ENCODE data around the gene ITPKC. TPM values are rescaled to one million over a fixed set of nuclear protein-coding genes. Genes with fewer than 3 reads are reported as not detected.
"Not testable (repeated sequence)": the region's sequence is repeated elsewhere in the genome, so short reads cannot be mapped to it uniquely, and the experiment has no call there.

ITPKC gene
- total and polyA plus RNA-seq, 4 donors = 11.1 to 25.7 (median 18.9) TPM

DNA sequence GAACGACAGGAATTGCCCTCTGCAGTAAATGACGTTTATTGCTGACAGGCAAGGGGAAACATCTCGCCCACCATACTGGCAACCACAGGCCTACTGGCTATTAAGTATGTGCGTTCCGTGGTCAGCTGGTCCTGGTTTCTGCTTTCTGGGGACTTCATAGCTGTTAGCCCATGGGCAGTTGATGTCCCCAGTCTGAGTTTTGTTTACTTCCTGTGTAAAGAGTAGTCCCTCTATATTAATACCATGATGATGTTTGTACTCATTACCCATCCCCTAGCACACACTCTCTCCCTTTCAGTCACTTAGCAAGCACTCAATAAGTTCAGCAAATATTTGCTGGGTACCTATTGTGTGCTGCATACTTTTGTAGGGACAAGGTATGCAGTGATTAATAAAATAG is 52.0 kb downstream of the ITPKC start:
- no peak overlapping the region for H3K4me3 ChIP-seq (ENCODE audit: low read length in 2 of 2)
- H3K36me3 ChIP-seq (ENCODE audit: control insufficient read depth in 1 of 2, insufficient read depth in 2 of 2, low read length in 1 of 2) = peaks cover 0 to 8% of the 10 kb centered on the region in 2 donors
- intact Hi-C loops (cut with DNase I) = no loop called here
- no peaks in the 10 kb centered on the region for H3K4me1 ChIP-seq (ENCODE audit: control insufficient read depth in 1 of 2, insufficient read depth in 2 of 2, low read length in 2 of 2)
- H3K9me3 ChIP-seq (ENCODE audit: control insufficient read depth, low read length) = no peaks in the 10 kb centered on the region
- H3K27ac ChIP-seq (ENCODE audit: low read depth in 1 of 2, low read length in 2 of 2) = no peak overlapping the region
- ATAC-seq (ENCODE audit: low FRiP score) (no peak), DNase-seq (no peak)
- no peaks in the 10 kb centered on the region for H3K27me3 ChIP-seq (ENCODE audit: control insufficient read depth in 1 of 2, insufficient read depth in 2 of 2, low read length in 1 of 2)
- WGBS, 2 donors = 76 to 83% methylated on average over 5 of the region's 5 CpGs

DNA sequence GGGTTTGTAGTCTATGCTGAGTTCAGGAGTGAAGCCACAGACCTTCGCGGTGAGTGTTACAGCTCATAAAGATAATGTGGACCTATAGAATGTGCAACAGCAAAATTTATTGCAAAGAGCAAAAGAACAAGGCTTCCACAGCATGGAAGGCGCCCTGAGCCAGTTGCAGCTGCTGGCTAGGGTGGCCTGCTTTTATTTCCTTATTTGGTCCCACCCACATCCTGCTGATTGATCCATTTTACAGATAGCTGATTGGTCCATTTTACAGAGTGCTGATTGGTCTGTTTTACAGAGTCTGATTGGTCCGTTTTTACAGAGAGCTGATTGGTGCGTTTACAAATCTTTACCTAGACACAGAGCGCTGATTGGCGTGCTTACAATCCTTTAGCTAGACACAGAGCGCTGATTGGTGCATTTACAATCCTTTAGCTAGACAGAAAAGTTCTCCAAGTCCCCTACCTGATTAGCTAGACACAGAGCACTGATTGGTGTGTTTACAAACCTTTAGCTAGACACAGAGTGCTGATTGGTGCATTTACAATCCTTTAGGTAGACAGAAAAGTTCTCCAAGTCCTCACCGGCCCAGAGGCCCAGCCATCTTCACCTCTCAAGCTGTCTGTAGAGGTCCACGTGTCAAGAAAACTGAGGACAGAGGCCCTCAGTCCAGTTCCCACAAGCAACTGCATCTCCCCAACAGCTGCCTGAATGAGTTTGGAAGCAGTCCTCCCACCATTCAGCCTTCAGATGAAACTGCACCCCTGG is 54.4 kb downstream of the ITPKC start:
- WGBS, 2 donors = 94 to 96% methylated on average over 10 of the region's 10 CpGs
- intact Hi-C loops (cut with DNase I); H3K36me3 ChIP-seq (ENCODE audit: control insufficient read depth in 1 of 2, insufficient read depth in 2 of 2, low read length in 1 of 2); DNase-seq; ATAC-seq (ENCODE audit: low FRiP score); H3K9me3 ChIP-seq (ENCODE audit: control insufficient read depth, low read length); H3K4me3 ChIP-seq (ENCODE audit: low read length in 2 of 2); H3K27me3 ChIP-seq (ENCODE audit: control insufficient read depth in 1 of 2, insufficient read depth in 2 of 2, low read length in 1 of 2); H3K4me1 ChIP-seq (ENCODE audit: control insufficient read depth in 1 of 2, insufficient read depth in 2 of 2, low read length in 2 of 2); H3K27ac ChIP-seq (ENCODE audit: low read depth in 1 of 2, low read length in 2 of 2): not testable (repeated sequence)

DNA sequence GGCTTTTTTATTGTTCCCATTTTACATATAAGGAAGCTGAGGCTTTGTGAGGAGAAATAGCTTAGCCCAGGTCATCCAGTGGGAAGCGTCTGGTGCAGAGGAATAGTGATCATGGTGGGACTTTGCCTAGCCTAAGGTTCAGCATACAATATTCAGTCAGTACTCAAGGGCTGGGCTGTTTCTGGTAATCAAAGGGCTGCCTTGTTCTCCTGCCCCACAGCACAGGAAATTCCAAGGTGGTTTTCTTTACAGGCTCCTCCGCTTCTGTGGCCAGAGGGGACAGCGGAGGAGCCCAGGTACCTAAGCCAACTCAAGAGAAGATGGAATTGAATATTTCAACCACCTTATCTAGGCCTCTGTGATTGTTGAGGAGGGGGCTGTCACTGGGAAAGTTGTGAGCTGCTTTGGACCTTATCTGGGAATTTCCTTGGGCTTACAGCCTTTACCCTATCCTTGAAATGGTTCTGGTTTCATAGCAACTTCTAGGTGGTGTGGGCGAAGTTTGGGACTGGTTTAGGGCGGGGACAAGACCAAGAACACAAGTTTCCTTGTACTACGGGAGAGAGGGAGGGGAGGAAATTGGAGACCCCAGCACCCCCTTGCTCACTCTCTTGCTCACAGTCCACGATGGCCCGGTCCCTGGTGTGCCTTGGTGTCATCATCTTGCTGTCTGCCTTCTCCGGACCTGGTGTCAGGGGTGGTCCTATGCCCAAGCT is 58.2 kb downstream of the ITPKC start, which contains the start of gene MIA:
Gene MIA, plus strand, starts transcription at position 606 of the 716 bp plus-strand sequence. Its CDS starts 22 bp downstream, at position 628.
- ATAC-seq (ENCODE audit: low FRiP score) = no peak
- Histone ChIP-seq H3K27me3 (ENCODE audit: control insufficient read depth in 1 of 2, insufficient read depth in 2 of 2, low read length in 1 of 2) (no peaks in the 10 kb centered on the region), H3K36me3 (ENCODE audit: control insufficient read depth in 1 of 2, insufficient read depth in 2 of 2, low read length in 1 of 2) (no peaks in the 10 kb centered on the region), H3K27ac (ENCODE audit: low read depth in 1 of 2, low read length in 2 of 2) (no peak within 1 kb of the TSS), H3K9me3 (ENCODE audit: control insufficient read depth, low read length) (no peaks in the 10 kb centered on the region), H3K4me3 (ENCODE audit: low read length in 2 of 2) (no peak within 1 kb of the TSS), H3K4me1 (ENCODE audit: control insufficient read depth in 1 of 2, insufficient read depth in 2 of 2, low read length in 2 of 2) (no peaks in the 10 kb centered on the region)
- intact Hi-C loops (cut with DNase I) = no loop called here
- 79 to 84% methylated on average over 9 of the region's 9 CpGs for WGBS, 2 donors
- DNase-seq = peak in 1 of 2 donors; percentile 38

DNA sequence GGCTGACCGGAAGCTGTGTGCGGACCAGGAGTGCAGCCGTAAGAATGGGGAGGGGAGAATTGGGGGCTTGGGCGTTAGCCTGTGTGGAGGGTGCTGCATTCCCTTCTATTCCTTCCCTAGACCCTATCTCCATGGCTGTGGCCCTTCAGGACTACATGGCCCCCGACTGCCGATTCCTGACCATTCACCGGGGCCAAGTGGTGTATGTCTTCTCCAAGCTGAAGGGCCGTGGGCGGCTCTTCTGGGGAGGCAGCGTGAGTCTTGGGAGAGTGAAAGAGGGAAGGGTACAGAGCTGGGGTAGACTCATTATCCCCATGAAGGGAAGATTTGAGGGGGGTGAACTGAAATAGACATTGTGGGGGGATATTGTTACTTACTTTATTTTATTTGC is 58.7 kb downstream of the ITPKC start:
- Histone ChIP-seq H3K36me3 (ENCODE audit: control insufficient read depth in 1 of 2, insufficient read depth in 2 of 2, low read length in 1 of 2) (no peaks in the 10 kb centered on the region), H3K27ac (ENCODE audit: low read depth in 1 of 2, low read length in 2 of 2) (no peak overlapping the region), H3K4me1 (ENCODE audit: control insufficient read depth in 1 of 2, insufficient read depth in 2 of 2, low read length in 2 of 2) (no peaks in the 10 kb centered on the region), H3K9me3 (ENCODE audit: control insufficient read depth, low read length) (no peaks in the 10 kb centered on the region), H3K27me3 (ENCODE audit: control insufficient read depth in 1 of 2, insufficient read depth in 2 of 2, low read length in 1 of 2) (no peaks in the 10 kb centered on the region), H3K4me3 (ENCODE audit: low read length in 2 of 2) (no peak overlapping the region)
- intact Hi-C loops (cut with DNase I) = loop anchor here in 1 of 2 donors (2.0 kb wide), 1 partner anchor 25 kb away; the partner anchor contains the start of genes ACTMAP and SNRPA
- no peak for ATAC-seq (ENCODE audit: low FRiP score)
- WGBS, 2 donors = 90 to 91% methylated on average over 10 of the region's 10 CpGs
- no peak for DNase-seq

DNA sequence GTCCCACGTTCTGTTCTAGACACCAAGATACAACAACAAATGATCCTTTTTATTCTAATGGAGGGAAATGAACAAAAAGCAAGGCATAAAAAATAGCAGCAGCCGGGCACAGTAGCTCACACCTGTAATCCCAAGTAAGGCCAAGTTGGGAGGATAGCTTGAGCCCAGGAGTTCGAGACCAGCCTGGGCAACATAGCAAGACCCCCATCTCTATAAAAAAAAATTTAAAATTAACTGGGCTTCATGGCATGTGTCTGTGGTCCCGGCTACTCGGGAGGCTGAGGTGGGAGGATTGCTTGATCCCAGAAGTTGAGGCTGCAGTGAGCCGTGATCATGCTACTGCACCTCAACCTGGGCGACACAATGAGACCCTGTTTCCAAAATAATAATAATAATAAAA is 59.5 kb downstream of the ITPKC start:
- Histone ChIP-seq H3K36me3 (ENCODE audit: control insufficient read depth in 1 of 2, insufficient read depth in 2 of 2, low read length in 1 of 2) (no peaks in the 10 kb centered on the region), H3K9me3 (ENCODE audit: control insufficient read depth, low read length) (no peaks in the 10 kb centered on the region), H3K27ac (ENCODE audit: low read depth in 1 of 2, low read length in 2 of 2) (no peak overlapping the region), H3K4me3 (ENCODE audit: low read length in 2 of 2) (no peak overlapping the region), H3K4me1 (ENCODE audit: control insufficient read depth in 1 of 2, insufficient read depth in 2 of 2, low read length in 2 of 2) (no peaks in the 10 kb centered on the region), H3K27me3 (ENCODE audit: control insufficient read depth in 1 of 2, insufficient read depth in 2 of 2, low read length in 1 of 2) (no peaks in the 10 kb centered on the region)
- intact Hi-C loops (cut with DNase I) = loop anchor here in 1 of 2 donors (2.0 kb wide), 1 partner anchor 26 kb away; the partner anchor contains the start of genes ACTMAP and SNRPA
- DNase-seq (no peak), ATAC-seq (ENCODE audit: low FRiP score) (no peak)
- 77 to 80% methylated on average over 7 of the region's 7 CpGs for WGBS, 2 donors

DNA sequence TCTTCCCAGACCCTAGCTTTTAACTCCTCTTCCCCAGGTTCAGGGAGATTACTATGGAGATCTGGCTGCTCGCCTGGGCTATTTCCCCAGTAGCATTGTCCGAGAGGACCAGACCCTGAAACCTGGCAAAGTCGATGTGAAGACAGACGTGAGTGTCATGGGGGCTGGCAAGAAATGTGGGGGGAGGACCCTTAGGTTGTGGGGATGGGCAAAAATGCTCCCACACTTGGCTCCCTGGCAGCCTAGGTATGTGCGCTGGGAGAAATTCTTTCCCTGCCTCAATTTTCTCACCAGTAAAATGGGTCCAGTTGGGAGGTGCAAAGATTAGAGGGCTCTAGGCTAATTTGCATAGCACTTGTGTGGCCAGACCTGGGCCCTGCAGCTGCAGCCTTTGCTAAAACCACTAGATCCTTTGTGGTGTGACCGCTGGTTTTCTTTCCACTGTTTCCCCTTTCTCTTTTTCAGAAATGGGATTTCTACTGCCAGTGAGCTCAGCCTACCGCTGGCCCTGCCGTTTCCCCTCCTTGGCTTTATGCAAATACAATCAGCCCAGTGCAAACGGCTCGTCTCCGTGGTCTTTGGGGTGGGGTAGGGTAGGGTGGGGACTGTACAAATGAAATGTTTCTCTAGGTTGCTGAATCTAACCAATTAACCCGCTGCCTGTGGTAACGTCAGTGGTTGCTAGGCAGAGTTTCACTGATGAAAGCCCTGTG is 60.2 kb downstream of the ITPKC start:
- WGBS, 2 donors = 8 to 10% methylated on average over 13 of the region's 13 CpGs

DNA sequence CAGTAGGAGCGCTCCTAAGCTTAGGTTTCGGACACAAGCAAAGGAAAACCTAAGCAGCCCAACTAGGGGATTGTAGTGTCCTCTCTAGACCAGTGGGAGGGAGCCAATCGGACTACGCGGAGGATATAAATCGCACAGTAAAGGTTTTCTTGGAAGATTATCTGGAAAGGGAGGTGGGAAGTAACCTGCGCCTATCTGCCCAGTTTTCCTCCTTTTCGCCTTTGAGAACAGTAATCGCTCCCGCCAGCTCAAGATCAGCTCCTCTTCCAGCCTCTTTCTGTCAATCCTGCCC is 60.7 kb downstream of the ITPKC start:
- H3K27ac ChIP-seq (ENCODE audit: low read depth in 1 of 2, low read length in 2 of 2) = peak overlapping the region in 1 of 2 donors; percentile 97
- intact Hi-C loops (cut with DNase I) = loop anchor here (1.0 to 2.0 kb wide), 2 partner anchors 26 to 27 kb away; partner anchors contain the start of genes SNRPA (in 2 of the 2) and ACTMAP (in 1 of the 2)
- H3K36me3 ChIP-seq (ENCODE audit: control insufficient read depth in 1 of 2, insufficient read depth in 2 of 2, low read length in 1 of 2) = no peaks in the 10 kb centered on the region
- 0 to 1% methylated on average over 10 of the region's 10 CpGs for WGBS, 2 donors
- ATAC-seq (ENCODE audit: low FRiP score) (no peak), DNase-seq (no peak)
- H3K9me3 ChIP-seq (ENCODE audit: control insufficient read depth, low read length) = no peaks in the 10 kb centered on the region
- peak overlapping the region in 1 of 2 donors; percentile 65 for H3K4me3 ChIP-seq (ENCODE audit: low read length in 2 of 2)
- no peaks in the 10 kb centered on the region for H3K4me1 ChIP-seq (ENCODE audit: control insufficient read depth in 1 of 2, insufficient read depth in 2 of 2, low read length in 2 of 2)
- no peaks in the 10 kb centered on the region for H3K27me3 ChIP-seq (ENCODE audit: control insufficient read depth in 1 of 2, insufficient read depth in 2 of 2, low read length in 1 of 2)

More for the DNA sequence above, 60.2 kb downstream of the ITPKC start:
- H3K4me3 ChIP-seq (ENCODE audit: low read length in 2 of 2) = peak overlapping the region; percentile 28 to 65
- no peaks in the 10 kb centered on the region for H3K9me3 ChIP-seq (ENCODE audit: control insufficient read depth, low read length)
- intact Hi-C loops (cut with DNase I) = loop anchor here (1.0 to 2.0 kb wide), 2 partner anchors 26 kb away; partner anchors contain the start of genes SNRPA (in 2 of the 2) and ACTMAP (in 1 of the 2)
- no peaks in the 10 kb centered on the region for H3K36me3 ChIP-seq (ENCODE audit: control insufficient read depth in 1 of 2, insufficient read depth in 2 of 2, low read length in 1 of 2)
- H3K27ac ChIP-seq (ENCODE audit: low read depth in 1 of 2, low read length in 2 of 2) = peak overlapping the region; percentile 47 to 97
- ATAC-seq (ENCODE audit: low FRiP score) = peak; percentile 94
- peak; percentile 91 to 94 for DNase-seq
- no peaks in the 10 kb centered on the region for H3K4me1 ChIP-seq (ENCODE audit: control insufficient read depth in 1 of 2, insufficient read depth in 2 of 2, low read length in 2 of 2)
- no peaks in the 10 kb centered on the region for H3K27me3 ChIP-seq (ENCODE audit: control insufficient read depth in 1 of 2, insufficient read depth in 2 of 2, low read length in 1 of 2)

DNA sequence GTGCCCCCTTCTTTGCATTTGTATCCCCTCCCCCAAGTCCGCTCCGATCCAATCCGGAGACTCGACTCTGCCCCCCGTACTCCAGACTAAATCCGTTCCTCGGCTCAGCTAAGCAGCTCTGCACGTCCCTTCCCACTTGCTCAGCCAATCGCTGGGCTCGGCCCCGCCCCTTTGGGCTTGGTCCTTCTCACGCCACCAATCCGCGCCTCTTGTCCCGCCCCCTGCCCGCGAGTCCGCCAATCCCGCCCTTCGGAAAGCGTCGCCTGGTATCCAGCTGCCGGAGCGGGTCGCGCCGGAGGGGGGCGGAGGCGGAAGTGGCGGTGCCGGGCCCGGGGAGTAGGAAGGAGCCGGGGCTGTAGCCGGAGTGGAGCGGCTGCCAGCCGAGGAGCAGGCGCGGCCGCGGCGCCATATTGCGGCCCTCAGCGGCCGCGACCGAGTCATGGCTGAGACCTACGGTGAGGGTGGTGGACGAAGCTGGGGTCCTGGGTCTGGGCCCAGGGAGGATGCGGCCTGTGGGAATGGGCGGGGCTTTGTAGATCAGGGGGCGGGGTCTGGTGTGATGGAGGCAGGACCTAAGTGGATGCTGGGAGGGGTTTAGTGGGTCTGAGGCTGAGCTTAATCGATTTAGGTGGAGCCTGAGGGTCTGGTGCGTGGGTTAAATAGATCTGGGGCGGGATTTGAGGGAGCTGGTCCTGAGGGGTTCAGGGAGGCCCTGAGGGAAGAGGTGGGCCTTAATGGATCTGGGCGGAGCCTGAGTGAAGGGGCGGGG is 61.2 kb downstream of the ITPKC start, which contains the start of gene RAB4B:
Gene RAB4B, plus strand, starts transcription at position 311 of the 769 bp plus-strand sequence. Its CDS starts 129 bp downstream, at position 440.
- intact Hi-C loops (cut with DNase I) = loop anchor here (1.0 to 2.0 kb wide), 2 partner anchors 27 kb away; partner anchors contain the start of genes SNRPA (in 2 of the 2) and ACTMAP (in 1 of the 2)
- Histone ChIP-seq H3K4me1 (ENCODE audit: control insufficient read depth in 1 of 2, insufficient read depth in 2 of 2, low read length in 2 of 2) (no peaks in the 10 kb centered on the region), H3K4me3 (ENCODE audit: low read length in 2 of 2) (peak within 1 kb of the TSS; percentile 50 to 65), H3K27ac (ENCODE audit: low read depth in 1 of 2, low read length in 2 of 2) (peak within 1 kb of the TSS; percentile 52 to 97), H3K27me3 (ENCODE audit: control insufficient read depth in 1 of 2, insufficient read depth in 2 of 2, low read length in 1 of 2) (no peaks in the 10 kb centered on the region), H3K36me3 (ENCODE audit: control insufficient read depth in 1 of 2, insufficient read depth in 2 of 2, low read length in 1 of 2) (no peaks in the 10 kb centered on the region), H3K9me3 (ENCODE audit: control insufficient read depth, low read length) (no peaks in the 10 kb centered on the region)
- DNase-seq = peak; percentile 100
- WGBS, 2 donors = 1% methylated on average over 51 to 56 of the region's 56 CpGs
- ATAC-seq (ENCODE audit: low FRiP score) = peak; percentile 99

Measured in aorta (tissue), 5 donors.